GM10266 (cell line): ENCODE measurements around the gene CCDC27.
"Not testable (repeated sequence)": the region's sequence is repeated elsewhere in the genome, so short reads cannot be mapped to it uniquely, and the experiment has no call there.

Source experiments
- DNase-seq: peaks from one replicate; pipeline ENCODE4 v3.0.0; 2012; ENCODE audit errors: extremely low spot score
- CTCF ChIP-seq: IDR thresholded peaks from 2 replicates; pipeline ENCODE4 v1.5.1; 2012; ENCODE audit warnings: mild to moderate bottlenecking, low read depth; ENCODE audit not compliant: control insufficient read depth, insufficient read depth; ENCODE audit errors: missing control alignments

Gene CCDC27

GRCh38 chr1:3796215-3797061 is 44.2 kb downstream of the CCDC27 start, which contains the start of gene LRRC47:
Gene LRRC47 (minus strand): TSS chr1:3796498. CDS start chr1:3796476, 22 bp downstream.
- TF ChIP-seq CTCF, result no peak

GRCh38 chr1:3799976-3800685 is 47.9 kb downstream of the CCDC27 start:
- no peak for TF ChIP-seq CTCF
- no peak for DNase-seq

More at GRCh38 chr1:3796215-3797061, 44.2 kb downstream of the CCDC27 start, which contains the start of gene LRRC47:
- DNase-seq, result peak; percentile 98

GRCh38 chr1:3800795-3801194 is 48.5 kb downstream of the CCDC27 start:
- not testable (repeated sequence) for DNase-seq

- DNase-seq, result no peak
- no peak for TF ChIP-seq CTCF
These were observed 51.8 kb downstream of the CCDC27 start for GRCh38 chr1:3803905-3804626.

- not testable (repeated sequence) for DNase-seq
These were observed 52.3 kb downstream of the CCDC27 start for GRCh38 chr1:3804627-3804944.

GRCh38 chr1:3805038-3805437 is 52.8 kb downstream of the CCDC27 start:
- no peak for TF ChIP-seq CTCF
- DNase-seq, result no peak

GRCh38 chr1:3807769-3808168 is 55.5 kb downstream of the CCDC27 start:
- no peak for TF ChIP-seq CTCF
- DNase-seq, result no peak

GRCh38 chr1:3809680-3810079 is 57.4 kb downstream of the CCDC27 start:
- TF ChIP-seq CTCF, result no peak
- DNase-seq, result no peak

GRCh38 chr1:3810149-3810761 is 58.0 kb downstream of the CCDC27 start:
- not testable (repeated sequence) for DNase-seq
